ENCODE results near the gene GALNT9.
"Not testable (repeated sequence)": the region's sequence is repeated elsewhere in the genome, so short reads cannot be mapped to it uniquely, and the experiment has no call there.

Gene GALNT9

DNA sequence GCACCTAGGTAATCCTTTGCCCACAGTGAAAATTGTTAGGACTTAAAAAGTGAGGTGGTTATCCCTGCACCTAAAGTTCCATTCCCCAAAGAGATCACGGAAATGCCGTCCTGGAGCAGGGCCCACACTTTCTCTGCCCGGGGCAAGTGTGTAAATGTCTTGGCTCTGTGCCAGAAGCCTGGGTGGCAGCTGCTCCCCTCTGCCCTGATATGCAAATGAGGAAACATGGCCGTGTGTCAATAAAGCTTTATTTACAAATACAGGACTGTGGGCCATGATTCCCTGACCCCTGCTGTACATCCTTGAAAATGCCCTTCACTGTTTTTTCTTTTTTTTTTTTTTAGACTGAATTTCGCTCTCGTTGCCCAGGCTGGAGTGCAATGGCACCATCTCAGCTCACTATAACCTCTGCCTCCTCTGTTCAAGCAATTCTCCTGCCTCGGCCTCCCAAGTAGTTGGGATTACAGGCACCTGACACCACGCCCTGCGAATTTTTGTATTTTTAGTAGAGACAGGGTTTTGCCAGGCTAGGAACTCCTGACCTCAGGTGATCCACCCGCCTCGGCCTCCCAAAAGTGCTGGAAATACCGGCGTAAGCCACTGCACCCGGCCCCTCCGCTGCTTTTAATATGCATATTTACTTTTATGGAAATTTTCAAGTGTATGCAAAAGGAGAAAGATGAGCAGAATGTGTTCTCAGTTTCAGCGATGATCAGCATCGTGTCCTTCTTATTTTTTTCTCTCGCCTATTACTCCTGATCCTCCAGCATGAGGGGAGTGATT is 75.5 kb downstream of the GALNT9 start:
- in situ Hi-C loops (cut with MboI; ENCODE audit: low sequenced_read_pairs): no loop called here

DNA sequence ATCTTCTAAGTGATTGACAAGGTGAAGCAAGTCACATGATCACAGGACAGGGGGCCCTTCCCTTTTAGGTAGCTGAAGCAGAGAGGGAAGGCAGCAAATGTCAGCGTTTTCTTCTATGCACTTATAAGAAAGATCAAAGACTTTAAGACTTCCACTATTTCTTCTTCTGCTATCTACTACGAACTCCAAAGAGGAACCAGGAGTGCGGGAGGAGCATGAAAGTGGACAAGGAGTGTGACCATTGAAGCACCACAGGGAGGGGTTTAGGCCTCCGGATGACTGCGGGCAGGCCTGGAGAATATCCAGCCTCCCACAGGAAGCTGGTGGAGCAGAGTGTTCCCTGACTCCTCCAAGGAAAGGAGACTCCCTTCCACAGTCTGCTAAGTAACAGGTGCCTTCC is 76.4 kb downstream of the GALNT9 start:
- in situ Hi-C loops (cut with MboI; ENCODE audit: low sequenced_read_pairs): not testable (repeated sequence)

GRCh38 chr12:132251741-132252490 is 77.5 kb downstream of the GALNT9 start:
- in situ Hi-C loops (cut with MboI; ENCODE audit: low sequenced_read_pairs): no loop called here

DNA sequence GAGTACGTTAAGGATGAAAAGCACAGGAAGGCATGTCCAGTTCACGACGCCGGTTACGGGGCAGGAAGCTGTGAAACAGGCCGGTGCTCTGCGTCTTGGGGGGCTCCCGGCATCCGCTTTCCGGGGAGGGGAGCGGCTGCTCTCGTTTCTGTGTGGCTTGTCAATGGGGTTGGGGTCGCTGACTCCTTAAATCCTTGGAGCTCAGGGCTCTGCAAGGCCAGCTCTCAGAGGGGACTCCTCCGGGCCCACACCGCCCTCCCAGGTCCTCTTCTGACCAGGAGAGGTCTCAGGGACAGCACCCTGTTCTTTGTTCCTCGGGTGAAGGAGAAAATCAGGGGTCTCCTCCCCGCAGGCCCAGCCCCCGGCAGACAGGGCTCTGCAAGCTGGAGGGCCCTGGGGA is 78.1 kb downstream of the GALNT9 start:
- in situ Hi-C loops (cut with MboI; ENCODE audit: low sequenced_read_pairs): no loop called here

- in situ Hi-C loops (cut with MboI; ENCODE audit: low sequenced_read_pairs): no loop called here
Measured at GRCh38 chr12:132250707-132251106, 78.7 kb downstream of the GALNT9 start.

- in situ Hi-C loops (cut with MboI; ENCODE audit: low sequenced_read_pairs): no loop called here
Measured at GRCh38 chr12:132249689-132250478, 79.5 kb downstream of the GALNT9 start.

DNA sequence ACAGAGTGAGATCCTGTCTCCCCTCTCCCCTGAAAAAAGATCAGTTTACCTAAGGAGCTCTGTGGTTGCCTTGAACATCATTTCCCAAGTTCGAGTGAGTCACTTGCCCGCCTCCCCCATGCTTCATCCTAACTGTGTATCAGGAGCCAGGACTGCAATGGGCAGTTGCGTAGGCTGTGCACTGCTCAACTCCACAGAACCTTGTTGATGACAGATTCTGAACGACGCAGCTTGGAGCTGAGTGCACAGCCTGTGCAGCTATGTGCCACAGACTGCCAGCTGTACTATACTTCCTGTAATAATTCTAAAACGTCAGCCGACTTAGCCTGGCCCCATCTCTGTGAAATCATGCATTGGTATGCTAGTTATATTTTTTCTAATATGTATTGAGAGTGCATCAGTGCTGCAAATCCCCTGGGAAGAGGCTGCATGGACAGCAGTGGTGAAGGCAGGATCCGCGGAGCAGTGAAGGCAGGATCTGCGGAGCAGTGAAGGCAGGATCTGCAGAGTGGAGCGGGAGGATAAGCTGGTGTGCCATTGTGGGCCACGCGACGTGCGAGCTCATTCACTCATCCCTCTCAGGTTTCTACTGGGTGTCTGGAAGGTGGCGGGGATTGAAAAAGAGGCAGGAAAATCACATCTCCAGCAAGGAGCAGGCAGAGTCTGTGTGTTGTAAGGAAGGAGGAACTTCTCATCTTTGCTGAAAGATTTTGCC is 80.8 kb downstream of the GALNT9 start:
- in situ Hi-C loops (cut with MboI; ENCODE audit: low sequenced_read_pairs): no loop called here

DNA sequence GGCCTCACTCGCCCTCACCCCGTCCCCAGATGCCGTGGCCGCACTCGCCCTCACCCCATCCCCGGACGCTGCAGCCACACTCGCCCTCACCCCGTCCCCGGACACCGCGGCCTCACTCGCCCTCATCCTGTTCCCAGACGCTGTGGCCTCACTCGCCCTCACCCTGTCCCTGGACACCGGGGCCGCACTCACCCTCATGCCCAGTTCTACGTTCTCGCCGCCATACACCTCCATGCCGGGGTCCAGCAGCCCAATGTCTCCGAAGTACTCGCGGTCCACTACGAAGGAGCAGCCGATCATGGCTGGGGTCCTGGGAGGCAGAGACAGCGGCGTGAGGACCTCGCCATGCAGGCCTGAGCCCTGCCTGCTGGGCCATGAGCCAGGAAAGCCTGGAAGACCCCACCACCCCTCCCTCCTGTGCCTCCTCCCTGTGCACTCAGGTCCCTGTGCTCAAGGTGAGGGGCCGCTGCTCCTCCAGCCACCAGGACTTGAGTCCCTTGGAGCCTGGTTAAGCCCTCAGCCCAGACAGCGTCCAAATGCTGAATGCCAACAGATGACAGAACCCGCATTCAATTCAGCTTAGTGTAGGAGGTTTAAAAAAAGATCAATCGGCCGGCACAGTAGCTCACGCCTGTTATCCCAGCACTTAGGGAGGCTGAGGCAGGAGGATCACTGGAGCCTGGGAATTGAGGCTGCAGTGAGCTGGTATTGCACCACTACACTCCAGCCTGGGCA is 81.5 kb downstream of the GALNT9 start:
- in situ Hi-C loops (cut with MboI; ENCODE audit: low sequenced_read_pairs): no loop called here

GRCh38 chr12:132246997-132247717 is 82.2 kb downstream of the GALNT9 start:
- in situ Hi-C loops (cut with MboI; ENCODE audit: low sequenced_read_pairs): no loop called here

- in situ Hi-C loops (cut with MboI; ENCODE audit: low sequenced_read_pairs): no loop called here
Measured at GRCh38 chr12:132245521-132246101, 83.8 kb downstream of the GALNT9 start.

- in situ Hi-C loops (cut with MboI; ENCODE audit: low sequenced_read_pairs): no loop called here
Measured at GRCh38 chr12:132244724-132245295, 84.6 kb downstream of the GALNT9 start.

DNA sequence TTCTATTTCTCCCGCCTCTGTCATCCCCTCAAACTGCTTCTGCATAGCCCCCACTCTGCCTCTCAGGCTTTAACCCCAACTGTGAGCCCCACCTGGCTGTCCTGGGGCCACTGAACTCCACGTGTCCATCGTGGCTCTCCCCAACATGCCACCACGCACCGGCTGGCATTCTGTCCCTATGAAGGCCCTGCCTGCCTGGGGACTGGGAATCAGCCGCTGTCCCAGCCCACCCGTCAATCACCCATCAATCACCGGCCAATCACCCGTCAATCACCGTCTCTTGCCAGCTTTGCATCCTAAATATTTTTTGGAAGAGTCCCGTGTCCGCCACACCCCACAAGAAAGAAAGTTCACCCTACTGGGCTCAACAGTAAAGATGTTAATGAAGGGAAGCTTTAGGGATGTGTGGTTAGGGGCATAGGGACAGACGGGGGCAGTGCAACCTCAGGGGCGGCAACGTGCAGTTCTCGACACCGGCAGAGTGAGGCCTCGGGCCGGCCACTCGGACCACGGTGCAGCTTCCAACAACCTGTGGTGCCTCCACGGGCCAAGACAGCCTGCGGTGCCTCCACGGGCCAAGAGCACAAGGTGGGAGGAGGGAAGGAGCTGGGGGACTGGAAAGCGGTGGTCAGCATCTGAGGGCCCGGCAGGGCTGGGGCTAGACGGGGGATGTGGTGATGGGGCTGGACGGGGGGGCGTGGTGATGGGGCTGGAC is 85.6 kb downstream of the GALNT9 start:
- in situ Hi-C loops (cut with MboI; ENCODE audit: low sequenced_read_pairs): no loop called here

GRCh38 chr12:132243171-132243570 is 86.2 kb downstream of the GALNT9 start:
- in situ Hi-C loops (cut with MboI; ENCODE audit: low sequenced_read_pairs): not testable (repeated sequence)

DNA sequence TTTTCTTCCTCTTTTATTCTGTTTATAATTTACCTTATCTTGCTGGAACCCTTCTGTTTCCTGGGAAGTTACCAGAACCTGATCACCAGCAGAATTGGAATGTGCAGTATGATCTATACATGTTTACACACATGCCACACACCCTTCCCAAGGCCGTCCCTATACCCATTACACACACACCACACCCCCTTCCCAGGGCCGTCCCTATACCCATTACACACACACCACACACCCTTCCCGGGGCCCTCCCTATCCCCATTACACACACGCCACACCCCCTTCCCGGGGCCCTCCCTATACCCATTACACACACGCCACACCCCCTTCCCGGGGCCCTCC is 88.8 kb downstream of the GALNT9 start:
- in situ Hi-C loops (cut with MboI; ENCODE audit: low sequenced_read_pairs): not testable (repeated sequence)

GRCh38 chr12:132239796-132240668 is 89.4 kb downstream of the GALNT9 start:
- in situ Hi-C loops (cut with MboI; ENCODE audit: low sequenced_read_pairs): no loop called here

- in situ Hi-C loops (cut with MboI; ENCODE audit: low sequenced_read_pairs): no loop called here
Measured at GRCh38 chr12:132239392-132239791, 90.0 kb downstream of the GALNT9 start.

DNA sequence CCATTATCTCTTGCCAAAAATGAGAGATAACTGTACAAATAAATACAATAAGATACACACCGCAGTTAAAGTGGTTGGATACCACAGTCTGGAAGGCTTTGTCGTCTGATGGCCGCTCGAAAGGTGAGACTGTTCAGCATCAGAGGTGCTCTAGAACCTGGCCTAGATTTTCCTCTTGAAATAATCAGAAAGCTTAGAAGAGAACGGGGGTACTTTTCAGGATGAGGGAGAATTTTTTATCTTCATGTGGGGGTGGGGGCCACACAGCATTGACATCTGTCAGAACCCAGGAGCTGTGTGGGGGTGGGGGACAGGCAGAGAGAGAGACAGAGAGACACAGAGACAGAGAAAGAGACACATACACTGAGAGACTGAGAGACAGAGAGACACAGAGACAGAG is 90.5 kb downstream of the GALNT9 start:
- in situ Hi-C loops (cut with MboI; ENCODE audit: low sequenced_read_pairs): no loop called here

All from HL-60/S4 (cell line).